SK-N-SH (cell line): ENCODE measurements around the gene ZDHHC14. TPM values are rescaled to one million over a fixed set of nuclear protein-coding genes. Genes with fewer than 3 reads are reported as not detected.

Source experiments
- CTCF ChIA-PET: fragments of 300-600, 350-600 bp; formaldehyde crosslinking; extraction: SDS; loops from one replicate; lab custom pipeline; 2021; lab: Yijun Ruan, JAX
- POLR2A ChIA-PET: fragments of 350-600 bp; sonication (Branson Sonifier 250); formaldehyde crosslinking; extraction: SDS; loops from one replicate; lab custom pipeline; 2020; ENCODE audit warnings: antibody characterized with exemption, inconsistent platforms; lab: Yijun Ruan, JAX
- DNase-seq: peaks from one replicate; pipeline ENCODE4 v3.0.0; 2012
- H2AFZ ChIP-seq: fragments of 200-600 bp; sonication (generic); 2 replicates; pipeline ENCODE4 v1.8.1; 2016; ENCODE audit warnings: antibody characterized with exemption, mild to moderate bottlenecking, low read depth
- H3F3A ChIP-seq: fragments of 200-600 bp; sonication (generic); replicated peaks from 2 replicates; pipeline ENCODE3; 2016; ENCODE audit warnings: antibody characterized with exemption, mild to moderate bottlenecking; ENCODE audit not compliant: insufficient read depth
- H3K27ac ChIP-seq, 2 experiments: fragments of 200-500 bp in 1 of 2; fragments of 200-600 bp in 1 of 2; sonication (Bioruptor generic) in 1 of 2; sonication (generic), shearing (Covaris generic) in 1 of 2; 2 replicates each; pipeline versions ENCODE4 v1.5.1 to v1.6.1; 2014 to 2016; ENCODE audit warnings: low read depth in 2 of 2, inconsistent platforms in 1 of 2, low read length in 1 of 2, mild to moderate bottlenecking in 1 of 2, mixed read lengths in 1 of 2
- H3K27me3 ChIP-seq: fragments of 200-600 bp; sonication (generic), shearing (Covaris generic); 2 replicates; pipeline ENCODE4 v1.6.1; 2016; ENCODE audit warnings: mixed run types; ENCODE audit not compliant: insufficient read depth
- H3K36me3 ChIP-seq, 2 experiments: fragments of 200-500 bp in 1 of 2; fragments of 200-600 bp in 1 of 2; sonication (Bioruptor generic) in 1 of 2; sonication (generic) in 1 of 2; replicated peaks in 1 of 2; 2 replicates each; pipeline versions ENCODE3 to v1.5.1; 2014 to 2016; ENCODE audit warnings: low read length in 1 of 2, mild to moderate bottlenecking in 1 of 2; ENCODE audit not compliant: insufficient read depth in 2 of 2, control insufficient read depth in 1 of 2
- H3K4me1 ChIP-seq, 2 experiments: fragments of 200-500 bp in 1 of 2; fragments of 200-600 bp in 1 of 2; sonication (Bioruptor generic) in 1 of 2; sonication (generic), shearing (Covaris generic) in 1 of 2; 2 replicates each; pipeline versions ENCODE4 v1.5.1 to v1.6.1; 2014 to 2016; ENCODE audit warnings: low read depth in 1 of 2, low read length in 1 of 2, mixed run types in 1 of 2; ENCODE audit not compliant: insufficient read depth in 2 of 2, control insufficient read depth in 1 of 2
- H3K4me2 ChIP-seq: fragments of 200-600 bp; sonication (generic), shearing (Covaris generic); 2 replicates; pipeline ENCODE4 v1.6.1; 2017; ENCODE audit warnings: mixed run types
- H3K4me3 ChIP-seq, 2 experiments: fragments of 200-500 bp in 1 of 2; fragments of 200-600 bp in 1 of 2; sonication (Bioruptor generic) in 1 of 2; sonication (generic), shearing (Covaris generic) in 1 of 2; 2 replicates each; pipeline versions ENCODE4 v1.5.1 to v1.8.1; 2014 to 2016; ENCODE audit warnings: low read depth in 2 of 2, inconsistent platforms in 1 of 2, low read length in 1 of 2, mild to moderate bottlenecking in 1 of 2, mixed read lengths in 1 of 2, moderate library complexity in 1 of 2
- H3K79me2 ChIP-seq: fragments of 200-600 bp; sonication (generic); 2 replicates; pipeline ENCODE4 v1.8.1; 2017; ENCODE audit warnings: mild to moderate bottlenecking; ENCODE audit not compliant: insufficient read depth
- H3K9ac ChIP-seq: fragments of 200-600 bp; sonication (generic); 2 replicates; pipeline ENCODE4 v1.6.1; 2017; ENCODE audit warnings: mixed run types
- H3K9me2 ChIP-seq: fragments of 200-600 bp; sonication (generic); 2 replicates; pipeline ENCODE4 v1.6.1; 2017; ENCODE audit warnings: mixed run types
- H3K9me3 ChIP-seq: fragments of 200-600 bp; sonication (generic); 2 replicates; pipeline ENCODE4 v1.6.1; 2017; ENCODE audit warnings: mixed run types, mild to moderate bottlenecking, moderate library complexity
- H4K20me1 ChIP-seq: fragments of 200-600 bp; sonication (generic); 2 replicates; pipeline ENCODE4 v1.6.1; 2017; ENCODE audit warnings: mild to moderate bottlenecking, mixed run types; ENCODE audit not compliant: insufficient read depth
- CHD2 ChIP-seq: fragments of 150-350 bp; IDR thresholded peaks from 2 replicates; pipeline ENCODE4 v1.6.1; 2018; ENCODE audit warnings: low read length; ENCODE audit not compliant: partially characterized antibody
- EZH2phosphoT487 ChIP-seq: fragments of 200-600 bp; sonication (generic); IDR thresholded peaks from 2 replicates; pipeline ENCODE4 v1.6.1; 2017; ENCODE audit warnings: low read depth, mixed run types, mild to moderate bottlenecking, antibody characterized with exemption, moderate library complexity, borderline replicate concordance
- FOXJ3 ChIP-seq: sonication (generic); formaldehyde crosslinking; IDR thresholded peaks from 2 replicates; pipeline ENCODE4 v1.5.1; 2020; ENCODE audit warnings: mild to moderate bottlenecking, missing genetic modification reagents
- FOXM1 ChIP-seq: IDR thresholded peaks from 2 replicates; pipeline ENCODE4 v1.4.0; 2012; ENCODE audit warnings: low read depth, mild to moderate bottlenecking
- GABPA ChIP-seq: IDR thresholded peaks from 2 replicates; pipeline ENCODE4 v1.4.0; 2012; ENCODE audit warnings: low read depth, mild to moderate bottlenecking
- GATA2 ChIP-seq: sonication (generic); formaldehyde crosslinking; IDR thresholded peaks from 2 replicates; pipeline ENCODE4 v1.5.0; 2020; ENCODE audit warnings: mild to moderate bottlenecking, missing genetic modification reagents
- IRF3 ChIP-seq: fragments of 150-350 bp; IDR thresholded peaks from 2 replicates; pipeline ENCODE4 v1.6.1; 2016; ENCODE audit warnings: mild to moderate bottlenecking, low read depth, low read length
- MXI1 ChIP-seq: IDR thresholded peaks from 2 replicates; pipeline ENCODE4 v1.6.1; 2012; ENCODE audit warnings: mild to moderate bottlenecking, low read depth, low read length, improper control_type of control experiment
- NFIC ChIP-seq: IDR thresholded peaks from 2 replicates; pipeline ENCODE4 v1.4.0; 2012; ENCODE audit warnings: borderline replicate concordance
- PBX3 ChIP-seq: IDR thresholded peaks from 2 replicates; pipeline ENCODE4; 2012
- REST ChIP-seq: IDR thresholded peaks from 2 replicates; pipeline ENCODE4 v1.6.1; 2012; ENCODE audit warnings: mild to moderate bottlenecking, low read depth, low read length, moderate library complexity
- RXRA ChIP-seq: IDR thresholded peaks from 2 replicates; pipeline ENCODE4 v1.4.0; 2012; ENCODE audit warnings: low read depth, mild to moderate bottlenecking, borderline replicate concordance
- SIN3A ChIP-seq: IDR thresholded peaks from 2 replicates; pipeline ENCODE4 v1.6.1; 2012; ENCODE audit warnings: low read depth, mild to moderate bottlenecking, low read length, moderate library complexity, borderline replicate concordance
- SMC3 ChIP-seq: IDR thresholded peaks from 2 replicates; pipeline ENCODE4 v1.6.1; 2012; ENCODE audit warnings: low read depth, low read length, improper control_type of control experiment
- TAF1 ChIP-seq: IDR thresholded peaks from 2 replicates; pipeline ENCODE4 v1.6.1; 2012; ENCODE audit warnings: low read depth, mild to moderate bottlenecking, low read length, moderate library complexity, borderline replicate concordance
- TCF12 ChIP-seq: IDR thresholded peaks from 2 replicates; pipeline ENCODE4 v1.4.0; 2012
- USF1 ChIP-seq: IDR thresholded peaks from 2 replicates; pipeline ENCODE4 v1.4.0; 2012; ENCODE audit warnings: low read depth, borderline replicate concordance
- YY1 ChIP-seq: IDR thresholded peaks from 2 replicates; pipeline ENCODE4 v1.4.0; 2012; ENCODE audit warnings: low read depth, mild to moderate bottlenecking
- WGBS: methylation state at CpG from one replicate; pipeline ENCODE4 v1.1.6; 2017; ENCODE audit warnings: low lambda C conversion rate; 5-methylcytosine and 5-hydroxymethylcytosine counted together
- polyA plus RNA-seq, 3 experiments: library from polyadenylated mRNA; depleted of rRNA; stranded (reverse); fragments of >200 nt; gene quantifications; 2 replicates each; pipeline ENCODE4 v1.2.3, GENCODE V29; 2012
- TF ChIP-seq, protein P1 (sequence below): fragments of 200-600 bp; sonication (generic); IDR thresholded peaks from 2 replicates; pipeline ENCODE4 v1.6.1; 2017; ENCODE audit warnings: antibody characterized with exemption, mild to moderate bottlenecking, moderate library complexity
- TF ChIP-seq, protein P2 (sequence below): IDR thresholded peaks from 2 replicates; pipeline ENCODE4 v1.4.0; 2012; ENCODE audit warnings: low read depth, borderline replicate concordance

The ZDHHC14 gene
- polyA plus RNA-seq, 1 of the 3 experiments (the other 2 are of a cell fraction) = 5.4 TPM

DNA sequence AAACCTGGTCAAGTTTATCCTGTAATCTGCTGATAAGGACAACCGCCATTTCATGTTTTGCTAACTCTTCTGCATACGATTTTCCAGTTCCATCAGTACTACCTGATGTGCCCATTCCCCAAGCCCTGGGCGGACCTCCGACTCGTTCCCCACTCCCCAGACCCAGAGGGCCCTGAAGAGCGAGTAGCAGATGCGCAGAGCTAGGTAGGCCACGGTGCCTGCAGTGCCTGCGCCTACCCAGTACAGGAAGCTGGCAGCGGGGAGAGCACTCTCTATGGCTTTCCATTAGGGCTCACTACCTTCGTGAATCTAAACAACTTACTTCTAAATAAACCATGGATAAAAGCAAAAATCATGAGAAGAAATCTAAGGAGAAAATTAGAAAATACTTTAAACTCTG, 14.3 kb upstream of the ZDHHC14 start (continued):
- TF ChIP-seq TAF1 = no peak

DNA sequence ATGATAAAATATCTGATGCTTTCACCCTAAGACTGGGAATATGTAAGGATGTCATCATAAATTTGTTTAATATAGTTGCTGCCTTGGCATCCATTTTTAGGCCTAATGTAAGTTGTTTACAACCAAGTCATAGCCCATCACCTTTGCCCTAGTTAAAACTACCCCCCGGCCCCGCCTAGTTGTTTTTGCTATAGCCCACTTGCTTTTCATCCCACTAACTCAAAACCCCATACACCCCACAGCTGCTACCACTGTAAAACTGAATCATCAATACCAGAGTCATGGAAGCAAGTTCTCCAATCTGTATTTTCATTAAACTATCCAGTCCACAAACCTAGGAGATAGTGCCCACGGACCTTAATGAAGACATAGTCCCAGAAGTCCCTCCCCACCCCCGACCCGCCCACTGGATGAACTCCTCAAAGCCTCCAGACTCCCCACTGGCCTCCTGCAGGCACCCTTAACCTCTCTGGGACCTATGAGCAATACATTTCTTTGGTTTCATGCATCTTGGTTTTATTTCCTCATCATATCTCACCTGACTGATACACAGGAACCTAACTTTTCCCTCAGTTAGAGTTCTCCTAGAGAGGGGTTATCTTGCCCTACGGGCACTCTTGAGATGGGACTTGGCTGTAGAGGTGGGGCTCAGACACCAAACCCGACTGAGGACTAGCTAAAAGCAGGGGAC, 12.5 kb upstream of the ZDHHC14 start:
- CTCF ChIA-PET = interaction anchor here (1.0 to 1.5 kb wide), 2 partner anchors 14 to 45 kb away, joined by 3 read pairs; partner anchors contain the start of gene TMEM242
- 51% methylated on average over 7 of the region's 7 CpGs for WGBS
- no peak overlapping the region for H2AFZ ChIP-seq

More for the DNA sequence above, 12.5 kb upstream of the ZDHHC14 start:
- Histone ChIP-seq H4K20me1 (no peaks in the 10 kb centered on the region), H3K79me2 (no peaks in the 10 kb centered on the region), H3F3A (no peaks in the 10 kb centered on the region), H3K4me2 (no peak overlapping the region), H3K27ac (no peak overlapping the region), H3K9me2 (no peaks in the 10 kb centered on the region), H3K9me3 (no peaks in the 10 kb centered on the region), H3K36me3 (no peaks in the 10 kb centered on the region), H3K4me3 (no peak overlapping the region), H3K27me3 (no peaks in the 10 kb centered on the region), H3K4me1 (no peaks in the 10 kb centered on the region), H3K9ac (no peak overlapping the region)
- DNase-seq = no peak
- TF ChIP-seq USF1 = no peak
- no peak for TF ChIP-seq CHD2
- TF ChIP-seq YY1 = no peak
- no peak for TF ChIP-seq GABPA
- TF ChIP-seq PBX3 = no peak
- TF ChIP-seq RXRA = no peak
- TF ChIP-seq, protein P1, sequence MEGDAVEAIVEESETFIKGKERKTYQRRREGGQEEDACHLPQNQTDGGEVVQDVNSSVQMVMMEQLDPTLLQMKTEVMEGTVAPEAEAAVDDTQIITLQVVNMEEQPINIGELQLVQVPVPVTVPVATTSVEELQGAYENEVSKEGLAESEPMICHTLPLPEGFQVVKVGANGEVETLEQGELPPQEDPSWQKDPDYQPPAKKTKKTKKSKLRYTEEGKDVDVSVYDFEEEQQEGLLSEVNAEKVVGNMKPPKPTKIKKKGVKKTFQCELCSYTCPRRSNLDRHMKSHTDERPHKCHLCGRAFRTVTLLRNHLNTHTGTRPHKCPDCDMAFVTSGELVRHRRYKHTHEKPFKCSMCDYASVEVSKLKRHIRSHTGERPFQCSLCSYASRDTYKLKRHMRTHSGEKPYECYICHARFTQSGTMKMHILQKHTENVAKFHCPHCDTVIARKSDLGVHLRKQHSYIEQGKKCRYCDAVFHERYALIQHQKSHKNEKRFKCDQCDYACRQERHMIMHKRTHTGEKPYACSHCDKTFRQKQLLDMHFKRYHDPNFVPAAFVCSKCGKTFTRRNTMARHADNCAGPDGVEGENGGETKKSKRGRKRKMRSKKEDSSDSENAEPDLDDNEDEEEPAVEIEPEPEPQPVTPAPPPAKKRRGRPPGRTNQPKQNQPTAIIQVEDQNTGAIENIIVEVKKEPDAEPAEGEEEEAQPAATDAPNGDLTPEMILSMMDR = no peak
- no peak for TF ChIP-seq SIN3A
- TF ChIP-seq, protein P2, sequence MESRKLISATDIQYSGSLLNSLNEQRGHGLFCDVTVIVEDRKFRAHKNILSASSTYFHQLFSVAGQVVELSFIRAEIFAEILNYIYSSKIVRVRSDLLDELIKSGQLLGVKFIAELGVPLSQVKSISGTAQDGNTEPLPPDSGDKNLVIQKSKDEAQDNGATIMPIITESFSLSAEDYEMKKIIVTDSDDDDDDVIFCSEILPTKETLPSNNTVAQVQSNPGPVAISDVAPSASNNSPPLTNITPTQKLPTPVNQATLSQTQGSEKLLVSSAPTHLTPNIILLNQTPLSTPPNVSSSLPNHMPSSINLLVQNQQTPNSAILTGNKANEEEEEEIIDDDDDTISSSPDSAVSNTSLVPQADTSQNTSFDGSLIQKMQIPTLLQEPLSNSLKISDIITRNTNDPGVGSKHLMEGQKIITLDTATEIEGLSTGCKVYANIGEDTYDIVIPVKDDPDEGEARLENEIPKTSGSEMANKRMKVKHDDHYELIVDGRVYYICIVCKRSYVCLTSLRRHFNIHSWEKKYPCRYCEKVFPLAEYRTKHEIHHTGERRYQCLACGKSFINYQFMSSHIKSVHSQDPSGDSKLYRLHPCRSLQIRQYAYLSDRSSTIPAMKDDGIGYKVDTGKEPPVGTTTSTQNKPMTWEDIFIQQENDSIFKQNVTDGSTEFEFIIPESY = no peak
- no peak for TF ChIP-seq MXI1
- TF ChIP-seq REST = no peak
- no peak for TF ChIP-seq SMC3
- TF ChIP-seq IRF3 = no peak
- TF ChIP-seq FOXJ3 = no peak
- TF ChIP-seq GATA2 = no peak
- no peak for TF ChIP-seq FOXM1
- TF ChIP-seq TAF1 = no peak
- TF ChIP-seq EZH2phosphoT487 = no peak
- no peak for TF ChIP-seq TCF12
- TF ChIP-seq NFIC = no peak
- POLR2A ChIA-PET = interaction anchor here (1.0 to 1.3 kb wide), 2 partner anchors 11 to 45 kb away, joined by 3 read pairs; partner anchors contain the start of gene TMEM242
